ENCODE measurements around the gene OGFOD3.

- TF ChIP-seq CTCF (IDR thresholded peaks at IDR 0.05) (no peak), POLR2A (IDR thresholded peaks at IDR 0.05) (no peak)
These were observed 61.5 kb downstream of the OGFOD3 start for GRCh38 chr17:82356845-82357355.
